Activated T-helper 9 cell treated with anti-CD3 and anti-CD28 coated beads, Interleukin-2, amount 50 U/mL, for 16 hours (primary cell): ENCODE data around the gene PCNX2.
"Not testable (repeated sequence)": the region's sequence is repeated elsewhere in the genome, so short reads cannot be mapped to it uniquely, and the experiment has no call there.

ENCODE experiments used
- DNase-seq: peaks from one replicate; pipeline ENCODE4 v3.0.0-alpha.2; 2020; ENCODE audit warnings: low read depth

Gene PCNX2

DNA sequence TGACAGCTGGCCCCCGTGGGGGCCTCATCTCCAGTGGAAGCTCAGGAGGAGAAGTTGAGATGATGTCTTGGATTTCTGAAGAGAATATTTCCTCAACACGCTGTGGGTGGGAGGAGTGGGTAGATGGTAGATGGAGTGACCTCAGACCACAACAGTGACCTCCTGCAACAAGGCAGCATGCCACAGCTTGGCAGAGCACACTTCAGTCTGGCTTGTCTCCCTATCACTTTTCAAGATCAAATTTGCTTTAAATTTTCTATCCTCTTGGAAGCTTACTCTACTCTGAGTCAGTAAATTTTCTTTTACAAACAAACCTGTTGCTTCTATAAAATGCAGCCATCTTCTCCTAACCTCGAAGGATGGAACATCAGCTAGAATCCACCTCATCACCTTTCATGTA lies 285.4 kb downstream of the PCNX2 start:
- no peak for DNase-seq

DNA sequence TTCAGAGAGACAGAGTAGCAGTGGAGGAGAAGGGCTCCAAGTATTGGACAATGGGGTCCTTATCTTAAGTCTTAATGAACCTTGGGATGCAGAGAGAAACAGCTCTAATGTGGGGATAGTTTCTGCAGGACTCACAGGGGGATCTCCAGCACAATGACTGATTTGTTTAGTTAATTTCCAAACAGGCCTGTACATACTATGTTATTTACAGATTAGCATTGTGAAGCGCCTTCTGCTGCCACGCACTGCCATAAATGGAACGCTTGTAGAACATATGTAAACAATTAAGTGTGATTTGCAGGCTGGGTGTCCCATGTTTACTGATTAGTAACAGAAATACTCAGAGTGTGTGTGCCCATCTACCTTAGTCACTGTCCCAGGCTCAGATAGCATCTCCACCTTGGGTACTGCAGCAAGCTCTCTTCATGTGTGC lies 289.0 kb downstream of the PCNX2 start:
- no peak for DNase-seq

GRCh38 chr1:233006108-233006507 lies 289.4 kb downstream of the PCNX2 start:
- no peak for DNase-seq

DNA sequence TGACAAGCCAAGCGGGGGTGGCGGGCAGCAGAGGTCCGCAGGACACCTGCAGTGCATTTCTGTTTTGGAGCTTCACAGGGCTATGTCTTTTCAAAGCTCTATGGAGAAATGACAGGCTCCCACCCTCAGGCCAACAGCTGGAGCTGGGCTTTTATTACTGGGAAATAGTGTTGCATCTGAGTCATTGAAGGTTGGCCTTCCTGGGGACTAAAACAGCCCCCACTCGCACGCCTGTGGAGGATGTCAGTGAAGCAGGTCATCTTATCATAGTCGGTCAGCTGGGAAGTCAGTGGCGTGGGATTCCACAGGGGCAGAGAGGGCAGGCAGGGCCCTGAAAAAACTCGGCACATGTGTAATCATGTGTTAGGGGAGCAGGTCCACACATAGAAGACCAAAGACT lies 289.8 kb downstream of the PCNX2 start:
- DNase-seq: no peak

GRCh38 chr1:233005156-233005555 lies 290.4 kb downstream of the PCNX2 start:
- no peak for DNase-seq

DNA sequence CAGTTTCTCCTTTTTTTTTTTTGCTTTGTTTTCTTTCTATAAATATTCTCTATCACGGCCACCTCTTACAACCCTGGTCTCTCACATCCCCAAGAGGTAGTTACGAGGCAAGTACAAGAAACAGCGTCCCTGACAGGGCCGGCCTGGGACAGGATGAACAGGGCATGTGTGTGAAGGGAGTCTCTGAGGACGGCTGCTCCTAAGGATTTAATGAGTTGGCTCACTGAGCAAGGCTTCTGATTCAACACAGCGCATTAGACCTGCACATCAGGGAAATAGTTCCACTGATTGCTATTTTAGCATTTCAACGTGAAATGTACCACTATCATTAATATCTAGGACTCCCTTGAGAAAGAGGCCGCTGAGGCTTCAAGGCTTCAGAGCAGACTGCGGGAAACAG lies 291.1 kb downstream of the PCNX2 start:
- DNase-seq: no peak

DNA sequence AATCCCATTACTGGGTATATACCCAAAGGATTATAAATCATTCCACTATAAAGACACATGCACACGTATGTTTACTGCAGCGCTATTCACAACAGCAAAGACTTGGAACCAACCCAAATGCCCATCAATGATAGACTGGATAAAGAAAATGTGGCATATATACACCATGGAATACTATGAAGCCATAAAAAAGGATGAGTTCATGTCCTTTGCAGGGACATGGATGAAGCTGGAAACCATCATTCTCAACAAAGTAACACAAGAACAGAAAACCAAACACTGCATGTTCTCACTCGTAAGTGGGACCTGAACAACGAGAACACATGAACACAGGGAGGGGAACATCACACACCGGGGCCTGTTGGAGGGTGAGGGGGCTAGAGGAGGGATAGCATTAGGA lies 291.9 kb downstream of the PCNX2 start:
- DNase-seq: not testable (repeated sequence)

DNA sequence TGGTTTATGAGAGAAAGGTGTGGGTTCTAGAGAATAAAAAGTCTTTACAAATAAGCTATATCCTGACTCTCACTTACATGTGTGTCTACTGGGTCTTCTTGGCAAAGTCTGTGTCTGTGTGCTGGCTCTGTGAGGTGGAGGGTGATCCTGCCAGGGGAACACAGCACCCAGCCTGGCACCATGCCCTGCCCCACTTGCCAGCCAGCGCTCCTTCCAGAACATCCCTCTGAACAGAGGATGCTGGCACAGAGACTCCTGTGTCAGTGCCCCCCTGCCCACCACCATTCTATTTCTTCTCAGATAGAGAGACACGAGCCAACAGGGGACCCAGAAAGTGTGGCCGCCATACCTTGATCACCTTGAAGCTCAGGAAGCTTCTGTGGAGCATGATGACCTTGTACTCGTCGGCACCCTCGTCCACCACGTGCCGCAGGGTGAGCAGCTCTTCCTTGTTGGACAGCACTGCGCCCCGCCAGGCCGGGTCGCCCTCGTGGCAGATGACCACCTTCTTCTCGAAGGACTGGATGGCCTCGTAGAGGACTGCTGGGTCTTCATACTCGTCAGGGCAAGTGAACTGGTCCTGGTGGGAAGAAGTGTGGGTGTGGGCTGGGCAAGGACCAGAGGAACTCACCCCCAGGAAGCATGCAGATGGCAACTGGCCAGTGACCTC lies 295.4 kb downstream of the PCNX2 start:
- DNase-seq: no peak

DNA sequence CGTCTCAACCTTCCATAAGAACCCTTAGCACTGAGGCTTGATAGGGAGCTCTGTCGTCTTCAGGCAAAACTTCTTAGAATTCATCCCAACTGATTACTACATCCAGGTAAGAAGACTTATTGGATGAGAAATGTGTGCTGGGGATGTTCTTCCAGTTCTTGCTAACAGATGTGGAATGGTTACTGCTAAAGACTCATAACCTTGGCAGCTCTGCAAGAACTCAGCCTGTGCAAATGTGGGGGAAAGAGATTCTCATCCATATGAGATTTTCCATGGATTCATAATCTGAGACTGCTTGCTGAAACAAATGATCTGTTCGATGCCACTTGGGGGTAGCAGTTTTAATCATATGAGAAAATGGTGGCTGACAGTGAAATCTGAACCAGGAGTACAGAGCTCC lies 296.9 kb downstream of the PCNX2 start:
- DNase-seq: no peak

DNA sequence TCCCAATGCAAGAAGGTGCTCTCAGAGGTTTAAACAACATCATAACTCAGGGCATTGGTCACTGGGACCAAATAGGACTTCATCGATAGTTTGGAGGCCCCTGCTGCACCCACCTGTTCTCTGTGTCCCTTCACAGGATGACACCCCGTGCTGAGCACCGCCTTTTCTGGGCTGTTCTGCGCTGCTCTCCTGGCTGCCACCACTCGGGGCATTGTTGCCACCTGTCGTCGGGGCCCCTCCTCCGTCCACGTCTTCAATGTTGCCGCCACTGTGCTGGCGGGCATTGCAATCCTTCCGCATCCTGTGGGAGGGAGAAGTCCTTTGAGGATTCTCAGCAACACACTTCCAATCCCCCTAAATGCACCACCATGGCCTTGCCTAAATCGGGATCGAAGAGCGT lies 297.4 kb downstream of the PCNX2 start:
- no peak for DNase-seq

DNA sequence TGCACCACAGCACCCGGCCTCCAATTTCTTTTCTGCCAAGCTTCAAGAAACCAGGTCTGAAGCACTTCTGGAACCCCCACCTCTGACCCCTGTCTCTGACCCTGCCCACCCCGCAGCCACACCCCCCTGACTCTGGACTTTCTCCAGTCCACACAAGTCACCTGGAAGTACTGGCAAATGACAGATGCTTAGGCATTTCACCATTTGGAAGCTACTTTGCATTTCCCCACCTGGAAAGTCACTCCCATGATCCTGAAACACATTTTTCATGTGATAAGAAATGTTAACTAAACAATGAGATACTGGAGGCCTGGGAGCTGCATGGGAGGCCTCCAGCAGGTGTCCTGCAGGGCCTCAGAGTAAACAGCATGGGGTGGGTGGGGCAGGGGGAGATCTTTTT lies 299.4 kb downstream of the PCNX2 start:
- DNase-seq: no peak

DNA sequence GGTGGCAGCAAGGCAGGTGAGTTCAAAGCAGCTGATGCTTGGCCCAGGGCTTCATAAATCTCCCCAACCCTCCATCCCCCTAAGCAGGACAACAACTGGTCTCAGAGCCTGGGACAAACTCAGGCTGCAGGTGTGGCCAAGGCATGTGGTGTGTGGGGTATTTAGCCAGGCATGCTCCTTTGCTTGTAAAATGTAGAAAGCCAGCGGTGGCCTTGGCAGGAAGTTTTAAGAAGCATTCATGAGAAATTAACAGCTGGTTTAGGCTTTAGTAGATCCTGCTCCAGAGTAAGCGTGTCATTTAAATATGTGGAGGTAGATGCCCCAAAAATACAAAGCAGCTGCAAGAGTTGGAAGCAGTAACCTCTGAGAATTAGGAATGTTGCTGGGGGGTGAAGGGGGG lies 300.3 kb downstream of the PCNX2 start:
- DNase-seq: no peak

- no peak for DNase-seq
These were observed 302.0 kb downstream of the PCNX2 start for GRCh38 chr1:232993555-232993954.

- DNase-seq: no peak
These were observed 303.3 kb downstream of the PCNX2 start for GRCh38 chr1:232992227-232992626.

GRCh38 chr1:232991238-232991637 lies 304.3 kb downstream of the PCNX2 start:
- no peak for DNase-seq

DNA sequence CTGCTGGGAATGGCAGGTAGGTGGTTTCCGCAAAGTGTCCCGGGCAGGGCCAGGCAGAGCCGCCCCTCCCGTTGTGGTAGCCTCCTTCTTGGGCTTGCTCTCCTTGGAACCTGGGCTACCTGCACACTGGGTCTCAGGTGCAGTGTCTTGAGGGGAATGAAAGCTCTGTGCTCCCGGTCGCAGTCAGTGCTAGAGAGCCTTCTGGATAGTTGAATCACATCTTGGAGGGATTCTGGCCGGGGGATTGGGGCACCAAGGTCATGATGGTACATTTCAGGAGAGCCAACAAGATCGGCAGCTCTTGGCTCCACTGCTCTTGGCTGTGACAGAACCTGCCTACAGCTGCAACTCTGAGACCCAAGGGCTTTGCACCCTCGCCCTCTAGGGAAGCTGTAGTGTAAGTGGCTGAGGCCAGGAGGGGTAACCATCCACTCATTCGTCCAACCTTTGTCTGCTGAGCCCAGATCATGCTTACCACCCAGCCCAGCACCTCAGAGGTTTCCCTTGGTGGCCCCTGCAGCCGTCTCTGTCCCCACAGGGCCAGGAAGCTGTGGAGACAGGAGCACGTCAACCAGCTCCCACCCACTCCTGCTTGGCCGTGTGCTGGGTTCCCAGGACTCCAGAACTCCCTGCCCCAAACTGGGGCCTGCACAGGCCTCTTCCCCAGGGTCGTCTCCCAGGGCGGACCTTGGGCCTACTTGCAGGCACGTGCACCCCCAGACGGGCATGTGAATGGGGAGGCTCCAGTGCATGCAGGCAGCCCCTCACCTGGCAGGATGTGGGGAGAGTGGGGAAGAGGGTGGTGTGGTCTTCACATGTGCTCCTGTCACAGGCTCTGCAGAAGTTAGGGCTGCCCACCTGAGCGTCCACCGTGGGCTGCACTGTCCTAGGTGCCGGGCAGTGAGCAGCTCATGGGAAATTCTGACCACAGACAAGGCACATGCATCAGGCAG lies 305.1 kb downstream of the PCNX2 start:
- no peak for DNase-seq

- DNase-seq: no peak
These were observed 306.9 kb downstream of the PCNX2 start for GRCh38 chr1:232988572-232989040.

- no peak for DNase-seq
These were observed 307.8 kb downstream of the PCNX2 start for GRCh38 chr1:232987774-232988140.

GRCh38 chr1:232987046-232987773 lies 308.3 kb downstream of the PCNX2 start:
- DNase-seq: no peak

DNA sequence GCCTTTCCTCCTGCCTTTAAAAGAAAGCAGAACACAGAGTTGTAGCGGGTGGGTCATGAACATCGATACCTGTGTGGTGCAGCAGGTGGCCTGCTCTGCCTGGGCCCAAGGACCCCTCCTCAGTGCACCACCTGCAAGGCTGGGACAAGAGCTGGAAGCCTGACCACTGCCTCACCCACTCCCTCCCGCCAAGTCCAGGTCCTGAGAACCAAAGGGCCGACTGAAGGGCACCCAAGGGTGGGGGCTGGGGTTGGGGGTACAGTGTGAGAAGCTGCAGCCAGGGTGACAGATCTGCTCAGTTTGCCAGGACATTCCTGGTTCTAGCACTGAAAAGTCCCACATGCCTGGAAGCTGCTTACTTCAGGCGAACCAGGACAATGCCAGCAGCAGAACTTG lies 309.0 kb downstream of the PCNX2 start:
- DNase-seq: no peak

DNA sequence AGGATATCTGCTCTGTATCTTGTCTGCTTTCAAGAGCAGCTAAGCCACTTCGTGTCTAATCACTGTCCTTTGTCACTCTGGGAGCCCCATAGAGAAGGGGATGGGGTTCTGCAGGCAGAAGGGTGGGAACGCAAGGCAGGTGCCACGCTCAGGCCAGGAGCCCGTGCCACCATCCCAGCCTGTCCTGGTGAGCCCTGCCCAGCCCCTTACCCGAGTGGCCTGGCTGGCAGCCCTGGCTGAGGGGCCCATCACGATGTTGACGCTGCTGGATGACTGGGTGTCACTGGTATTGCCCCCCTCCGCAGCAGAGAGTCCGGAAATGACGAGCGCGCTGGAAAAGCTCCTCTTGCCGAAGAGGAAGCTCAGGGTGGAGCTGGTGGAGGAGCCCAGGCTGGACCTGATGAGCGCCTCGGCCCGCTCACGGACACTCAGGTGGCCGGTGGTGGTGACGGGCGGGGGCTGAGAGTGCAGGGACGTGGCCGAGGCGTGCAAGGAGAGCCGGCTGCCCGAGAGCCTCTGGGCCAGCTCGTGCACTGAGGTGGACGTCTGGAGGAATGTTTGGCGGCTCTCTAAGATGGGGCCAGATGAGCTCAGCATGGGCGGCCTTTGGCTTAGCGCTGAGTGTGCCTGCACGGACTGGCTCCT lies 309.5 kb downstream of the PCNX2 start:
- no peak for DNase-seq
